GM18873 (cell line): ENCODE data around the gene DNAH14.
"Not testable (repeated sequence)": the region's sequence is repeated elsewhere in the genome, so short reads cannot be mapped to it uniquely, and the experiment has no call there.

Experiments
- ATAC-seq: cut with Tn5 transposase; IDR thresholded peaks from one replicate; pipeline ENCODE4 v1.9.1; 2021; ENCODE audit warnings: mild to moderate bottlenecking, moderate library complexity, moderate number of reproducible peaks; ENCODE audit not compliant: unreplicated experiment, low FRiP score

Gene DNAH14

GRCh38 chr1:225329996-225330395 lies 400.5 kb downstream of the DNAH14 start:
- ATAC-seq = not testable (repeated sequence)

DNA sequence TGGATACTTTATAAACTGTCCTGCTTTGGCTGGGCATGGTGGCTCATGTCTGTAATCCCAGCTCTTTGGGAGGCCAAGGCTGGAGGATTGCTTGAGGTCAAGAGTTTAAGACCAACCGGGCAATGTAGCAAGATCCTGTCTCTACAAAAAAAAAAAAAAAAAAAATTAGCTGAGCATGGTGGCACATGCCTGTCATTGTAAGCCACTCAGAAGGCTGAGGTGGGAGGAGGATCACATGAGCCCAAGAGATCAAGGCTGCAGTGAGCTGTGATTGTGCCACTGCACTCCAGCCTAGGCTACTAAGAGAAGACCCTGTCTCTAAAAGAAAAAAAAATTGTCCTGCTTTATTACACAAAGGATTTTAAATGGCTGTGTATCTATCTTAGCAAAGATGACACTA lies 403.2 kb downstream of the DNAH14 start:
- no peak for ATAC-seq

GRCh38 chr1:225335098-225335778 lies 405.8 kb downstream of the DNAH14 start:
- not testable (repeated sequence) for ATAC-seq

GRCh38 chr1:225338545-225338944 lies 409.1 kb downstream of the DNAH14 start:
- ATAC-seq = no peak

- ATAC-seq = no peak
Observed at GRCh38 chr1:225341642-225342041, 412.2 kb downstream of the DNAH14 start.

DNA sequence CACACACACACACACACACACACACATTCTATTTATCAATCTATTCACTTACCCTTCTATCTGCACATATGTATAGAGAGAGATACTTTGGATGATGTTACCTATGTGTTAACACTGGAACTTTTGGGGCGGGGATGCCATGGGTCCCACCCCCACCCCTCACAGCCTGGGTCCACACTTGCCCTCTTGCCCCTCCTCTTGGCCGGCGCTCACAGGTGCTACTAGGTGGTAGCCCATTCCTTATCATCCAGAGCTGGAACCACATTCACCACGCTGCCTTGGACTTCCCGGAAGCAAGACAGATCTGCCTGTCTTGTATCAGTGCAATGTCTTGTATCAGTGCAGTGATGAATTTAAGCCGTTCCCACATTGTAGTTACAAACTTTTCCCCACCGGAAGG lies 413.2 kb downstream of the DNAH14 start:
- ATAC-seq = no peak

DNA sequence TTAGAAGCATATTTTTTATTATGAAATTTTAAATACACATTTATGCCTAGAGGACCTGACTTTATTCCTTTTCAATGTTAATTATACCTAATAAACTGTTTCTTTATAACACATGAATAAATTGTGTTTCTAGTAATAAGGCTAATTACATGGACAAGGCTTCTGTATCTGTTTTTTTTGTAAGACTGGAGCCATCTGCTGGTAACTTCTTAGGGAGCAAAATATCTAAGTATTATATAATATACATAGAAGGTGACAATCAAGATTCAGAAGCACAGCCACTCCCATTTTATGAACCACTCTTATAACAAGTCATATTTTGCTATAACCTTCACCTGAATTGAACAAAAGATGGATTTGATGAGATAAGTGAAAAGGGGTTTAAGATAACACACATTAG lies 414.1 kb downstream of the DNAH14 start:
- ATAC-seq = no peak

DNA sequence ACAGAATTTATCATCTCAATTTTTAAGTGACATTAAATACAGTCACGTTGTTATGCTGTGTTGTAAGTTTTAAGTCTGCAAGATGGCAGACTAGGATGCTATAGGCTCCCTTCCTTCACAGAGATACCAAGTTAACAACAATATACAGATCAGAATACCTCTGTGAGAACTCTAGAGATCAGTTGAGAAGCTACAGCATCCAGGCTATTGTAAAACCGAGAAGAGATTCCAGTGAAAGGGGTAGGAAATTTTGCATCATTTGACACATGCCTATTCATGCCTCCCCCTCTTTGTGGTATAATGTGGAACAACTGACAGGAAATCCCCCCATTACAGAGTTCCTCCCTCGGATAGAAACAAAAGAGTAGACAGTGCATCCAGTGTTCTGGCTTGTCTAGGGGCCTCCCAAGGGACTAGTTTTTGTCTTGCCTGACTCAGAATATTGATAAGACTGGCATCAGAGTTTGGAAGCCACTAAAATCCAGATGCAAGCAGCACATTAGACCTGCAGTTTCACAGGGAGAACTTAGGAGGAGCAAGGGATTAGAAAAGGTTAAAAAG lies 417.7 kb downstream of the DNAH14 start:
- no peak for ATAC-seq

DNA sequence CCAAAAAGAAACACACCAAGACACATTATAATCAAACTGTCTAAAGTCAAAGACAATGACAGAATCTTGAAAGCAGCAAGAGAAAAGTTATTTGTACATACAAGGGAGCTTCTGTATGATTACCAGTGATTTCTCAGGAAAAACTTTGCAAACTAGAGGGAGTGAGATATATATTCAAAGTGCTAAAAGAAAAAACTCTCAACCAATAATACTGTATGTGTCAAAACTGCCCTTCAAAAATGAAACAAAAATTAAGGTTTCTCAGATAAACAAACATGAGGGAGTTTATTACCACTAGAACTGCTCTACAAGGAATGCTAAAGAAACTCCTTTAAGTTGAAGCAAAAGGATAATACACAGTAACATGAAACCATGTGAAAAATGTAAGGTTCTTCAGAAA lies 418.9 kb downstream of the DNAH14 start:
- ATAC-seq = no peak

GRCh38 chr1:225349826-225350225 lies 420.4 kb downstream of the DNAH14 start:
- no peak for ATAC-seq

- ATAC-seq = no peak
Observed at GRCh38 chr1:225350872-225351271, 421.4 kb downstream of the DNAH14 start.

- no peak for ATAC-seq
Observed at GRCh38 chr1:225354906-225355305, 425.4 kb downstream of the DNAH14 start.

GRCh38 chr1:225355863-225356262 lies 426.4 kb downstream of the DNAH14 start:
- ATAC-seq = no peak

GRCh38 chr1:225360119-225360518 lies 430.6 kb downstream of the DNAH14 start:
- ATAC-seq = no peak

DNA sequence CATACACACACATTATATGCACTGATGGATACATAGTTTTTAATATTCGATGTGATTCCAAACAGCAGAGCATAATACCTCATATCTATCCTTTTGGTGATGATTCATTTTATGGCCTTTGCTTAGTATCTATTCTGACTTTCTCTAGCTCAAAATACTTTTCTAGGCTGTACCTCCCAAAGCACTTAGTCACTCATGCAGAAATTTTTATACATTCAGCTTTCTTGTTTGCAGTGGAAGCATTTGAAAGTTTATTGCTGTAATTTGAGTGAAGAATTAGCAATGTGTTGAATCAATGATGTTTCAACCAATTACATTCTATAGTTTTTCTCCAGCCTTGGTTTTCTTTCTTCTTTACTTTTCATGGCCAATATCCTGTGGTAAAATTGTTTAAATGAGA lies 431.7 kb downstream of the DNAH14 start:
- ATAC-seq = no peak

DNA sequence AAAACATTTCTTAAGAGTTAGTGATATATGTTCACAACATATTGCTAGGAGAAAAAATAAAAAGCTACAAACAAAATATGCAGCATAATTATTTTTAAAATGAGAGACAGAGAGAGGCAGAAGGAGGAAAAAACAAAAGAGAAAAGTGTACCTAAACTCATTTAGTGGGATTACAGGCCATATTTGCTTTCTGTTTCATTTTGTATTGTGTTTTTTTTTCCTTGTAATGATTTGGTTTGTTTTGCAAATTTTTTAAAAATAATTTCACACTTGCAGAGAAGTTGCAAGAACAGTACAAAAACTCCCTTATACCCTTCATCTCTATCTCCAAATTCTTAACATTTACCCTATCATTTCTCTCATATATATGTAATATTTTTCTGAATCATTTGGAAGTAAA lies 433.3 kb downstream of the DNAH14 start:
- ATAC-seq = no peak

- no peak for ATAC-seq
Observed at GRCh38 chr1:225364439-225364838, 435.0 kb downstream of the DNAH14 start.

DNA sequence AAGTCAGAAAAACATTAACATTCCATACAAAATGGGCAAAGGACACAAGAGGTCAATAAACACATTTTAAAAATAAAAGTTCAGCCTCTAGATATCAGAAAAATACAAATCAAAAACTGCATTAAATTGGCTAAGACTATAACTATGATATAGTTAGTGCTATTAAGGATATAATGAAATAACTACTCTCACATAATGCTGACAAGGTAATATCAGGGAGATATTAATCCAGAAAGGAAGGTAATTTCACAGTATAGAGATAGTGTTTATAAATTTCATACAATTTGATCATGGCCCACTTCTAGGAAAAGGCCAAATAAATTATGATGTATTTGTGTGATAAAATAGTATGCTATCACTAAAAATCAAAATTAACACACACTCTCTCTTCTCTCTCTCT lies 436.5 kb downstream of the DNAH14 start:
- ATAC-seq = no peak

- no peak for ATAC-seq
Observed at GRCh38 chr1:225366552-225366951, 437.1 kb downstream of the DNAH14 start.

DNA sequence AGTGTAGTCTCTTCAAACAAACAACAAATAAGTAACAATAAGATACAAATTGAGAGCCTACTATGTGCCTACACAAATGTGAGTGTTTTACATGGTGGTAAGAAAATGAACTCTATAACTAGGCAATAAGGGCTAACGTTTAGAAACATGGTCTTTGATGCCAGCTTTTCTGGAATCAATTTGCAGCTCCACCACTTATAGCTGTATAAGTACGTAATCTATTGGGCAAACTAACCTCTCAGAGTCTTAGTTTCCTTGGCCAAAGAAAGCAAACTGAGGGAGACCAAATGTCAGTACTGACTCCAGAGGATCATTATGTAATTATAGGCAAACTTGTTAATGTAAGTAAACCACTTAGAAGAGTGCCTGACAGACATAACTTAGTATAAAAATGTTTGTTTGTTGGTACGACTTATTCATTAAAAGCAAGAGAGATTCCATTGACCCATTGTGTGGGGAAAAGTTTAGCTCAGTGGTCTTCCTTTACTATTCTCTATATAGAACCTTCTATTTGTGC lies 438.6 kb downstream of the DNAH14 start:
- ATAC-seq = no peak

- ATAC-seq = no peak
Observed at GRCh38 chr1:225371366-225372010, 442.0 kb downstream of the DNAH14 start.

- no peak for ATAC-seq
Observed at GRCh38 chr1:225373155-225373554, 443.7 kb downstream of the DNAH14 start.
